Measurements from ENCODE around the gene SRRM5.
"Not testable (repeated sequence)": the region's sequence is repeated elsewhere in the genome, so short reads cannot be mapped to it uniquely, and the experiment has no call there.

SRRM5 gene

GRCh38 chr19:43633520-43633919 lies 21.6 kb downstream of the SRRM5 start:
- TF ChIP-seq POLR2A (IDR thresholded peaks at IDR 0.05; ENCODE audit: low read depth, low read length), result no peak
- DNase-seq (ENCODE audit: insufficient read length, low spot score), result no peak
- FAIRE-seq, result no peak

- DNase-seq (ENCODE audit: insufficient read length, low spot score) (no peak), FAIRE-seq (no peak)
- TF ChIP-seq POLR2A (IDR thresholded peaks at IDR 0.05; ENCODE audit: low read depth, low read length), result no peak
Observed at GRCh38 chr19:43634068-43634467, 22.2 kb downstream of the SRRM5 start.

DNA sequence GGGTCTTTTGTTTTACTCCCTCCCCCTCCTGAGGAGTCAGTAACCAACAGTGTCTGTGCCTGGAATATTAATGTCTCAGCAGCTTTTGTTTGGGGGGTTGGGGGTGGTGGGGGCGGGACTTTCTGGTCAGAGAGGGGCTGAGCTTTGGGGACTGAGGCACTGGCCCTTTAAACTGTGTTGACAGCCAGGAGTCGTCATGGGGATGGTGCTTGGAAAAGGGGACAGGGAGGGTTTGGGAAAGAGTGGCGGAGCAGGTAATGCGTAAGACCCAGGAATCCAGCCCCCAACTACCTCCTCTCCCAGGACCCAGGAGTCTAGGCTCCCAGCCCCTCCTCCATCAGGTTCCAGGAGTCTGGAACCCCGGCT lies 22.6 kb downstream of the SRRM5 start:
- TF ChIP-seq POLR2A (IDR thresholded peaks at IDR 0.05; ENCODE audit: low read depth, low read length), result no peak
- DNase-seq (ENCODE audit: insufficient read length, low spot score) (no peak), FAIRE-seq (no peak)

DNA sequence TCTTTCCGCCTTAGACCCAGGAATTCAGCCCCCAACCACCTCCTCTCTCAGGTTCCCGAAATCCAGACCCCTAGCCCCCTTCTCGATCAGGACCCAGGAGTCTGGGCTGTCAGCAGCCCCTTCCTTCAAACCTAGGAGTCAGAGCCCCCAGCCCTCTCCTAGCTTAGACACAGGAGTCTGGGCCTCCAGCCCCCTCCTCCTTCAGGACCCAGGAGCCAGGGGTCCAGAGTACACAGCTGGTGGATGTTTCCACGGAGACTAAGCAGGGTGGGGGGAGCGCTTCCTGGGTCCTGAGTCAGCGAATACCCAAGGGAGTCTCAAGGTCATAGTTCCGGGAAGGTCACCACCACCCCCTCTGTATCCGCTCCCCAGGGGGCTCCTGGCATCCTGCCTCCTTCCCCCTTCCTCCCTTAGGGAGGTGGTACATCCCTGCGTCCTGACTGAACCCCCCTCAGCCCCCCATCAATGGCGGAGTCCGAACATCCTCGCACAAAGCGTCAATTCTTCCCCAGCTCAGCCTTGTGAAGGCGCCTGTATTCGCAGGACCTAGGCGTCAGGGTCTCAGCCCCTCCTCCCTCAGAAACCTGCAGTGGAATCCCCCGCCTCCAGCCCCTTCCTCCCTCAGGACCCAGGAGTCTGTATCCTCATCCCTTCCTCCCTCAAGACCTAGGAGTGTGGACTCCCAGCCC lies 23.1 kb downstream of the SRRM5 start:
- TF ChIP-seq POLR2A (IDR thresholded peaks at IDR 0.05; ENCODE audit: low read depth, low read length), result no peak
- DNase-seq (ENCODE audit: insufficient read length, low spot score) (no peak), FAIRE-seq (no peak)

DNA sequence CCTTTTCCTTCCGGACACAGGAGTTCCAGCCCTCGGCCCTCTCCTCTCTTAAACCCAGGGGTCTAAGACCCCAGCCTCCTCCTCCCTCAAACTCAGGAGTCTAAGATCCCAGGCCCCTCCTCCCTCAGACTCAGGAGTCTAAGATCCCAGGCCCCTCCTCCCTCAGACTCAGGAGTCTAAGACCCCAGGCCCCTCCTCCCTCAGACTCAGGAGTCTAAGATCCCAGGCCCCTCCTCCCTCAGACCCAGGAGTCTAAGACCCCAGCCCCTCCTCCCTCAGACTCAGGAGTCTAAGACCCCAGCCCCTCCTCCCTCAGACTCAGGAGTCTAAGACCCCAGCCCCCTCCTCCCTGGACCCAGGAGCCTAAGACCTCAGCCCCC lies 23.7 kb downstream of the SRRM5 start:
- DNase-seq (ENCODE audit: insufficient read length, low spot score); FAIRE-seq: not testable (repeated sequence)

DNA sequence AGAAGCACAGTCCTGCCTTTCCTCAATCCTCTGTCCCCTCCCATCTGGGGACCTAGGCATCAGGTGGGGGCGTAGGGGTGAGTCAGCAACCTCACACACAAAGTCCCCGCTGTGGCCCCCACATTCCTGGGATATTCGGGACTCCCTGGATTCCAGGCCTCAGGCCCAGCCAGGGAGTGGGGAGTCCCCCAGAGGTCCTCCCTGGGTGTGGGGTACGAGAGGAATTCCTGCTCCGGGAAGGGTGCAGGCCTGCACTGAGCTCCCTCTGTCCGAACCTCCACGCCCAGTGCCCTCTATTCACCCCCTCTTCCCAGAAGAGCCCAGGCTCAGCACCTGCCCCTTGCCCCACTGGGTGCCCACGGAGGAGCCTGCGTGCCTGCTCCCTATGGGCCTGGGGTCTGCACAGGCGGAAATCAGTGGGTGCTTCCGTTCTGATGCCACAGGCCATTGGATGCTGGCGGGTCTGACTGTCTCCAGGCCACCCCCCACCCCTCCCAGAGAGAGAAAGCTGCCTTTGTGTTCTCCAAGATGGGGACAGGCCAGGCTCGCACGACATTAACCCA lies 24.3 kb downstream of the SRRM5 start:
- no peak for TF ChIP-seq POLR2A (IDR thresholded peaks at IDR 0.05; ENCODE audit: low read depth, low read length)
- FAIRE-seq (no peak), DNase-seq (ENCODE audit: insufficient read length, low spot score) (peak; percentile 78)

DNA sequence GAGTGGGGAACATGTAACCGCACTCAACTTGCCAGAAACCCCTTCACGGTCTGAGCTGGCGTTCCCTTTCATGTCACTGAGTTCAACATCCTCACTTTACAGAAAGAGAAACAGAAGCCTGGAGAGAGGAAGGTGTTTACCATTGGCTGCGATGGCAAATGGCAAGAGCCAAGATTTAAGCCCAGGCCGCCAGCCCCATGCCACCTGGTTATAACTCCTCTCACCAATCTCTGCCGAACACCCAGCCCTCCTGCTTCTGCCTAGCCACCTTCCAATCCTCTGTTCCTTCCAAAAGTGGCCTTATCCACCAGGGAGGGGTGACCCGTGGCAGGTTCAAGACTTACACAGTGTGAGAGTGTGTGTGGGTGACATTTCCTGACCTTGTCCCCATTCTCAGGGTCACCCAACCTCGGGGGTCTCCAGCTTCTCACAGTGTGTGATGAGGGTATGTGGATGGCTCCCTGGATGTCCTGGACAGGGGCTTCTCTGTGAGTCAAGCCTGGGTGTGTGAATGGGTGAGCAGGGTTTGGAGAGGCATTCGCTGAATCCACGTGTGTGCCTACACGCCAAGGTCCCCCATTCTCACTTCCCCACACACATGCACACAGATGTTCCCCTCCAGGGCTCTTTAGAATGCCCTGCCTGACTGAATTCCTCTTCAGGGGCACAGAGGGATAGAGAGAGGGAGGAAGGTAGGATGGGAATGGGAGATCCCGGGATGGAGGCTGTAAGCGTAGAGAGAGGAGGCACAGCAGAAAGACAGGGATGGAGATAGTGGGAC lies 26.5 kb downstream of the SRRM5 start:
- no peak for TF ChIP-seq POLR2A (IDR thresholded peaks at IDR 0.05; ENCODE audit: low read depth, low read length)
- no peak for DNase-seq (ENCODE audit: insufficient read length, low spot score)
- no peak for FAIRE-seq

GRCh38 chr19:43638995-43639518 lies 27.2 kb downstream of the SRRM5 start:
- DNase-seq (ENCODE audit: insufficient read length, low spot score), result no peak
- TF ChIP-seq POLR2A (IDR thresholded peaks at IDR 0.05; ENCODE audit: low read depth, low read length), result no peak
- FAIRE-seq, result no peak

DNA sequence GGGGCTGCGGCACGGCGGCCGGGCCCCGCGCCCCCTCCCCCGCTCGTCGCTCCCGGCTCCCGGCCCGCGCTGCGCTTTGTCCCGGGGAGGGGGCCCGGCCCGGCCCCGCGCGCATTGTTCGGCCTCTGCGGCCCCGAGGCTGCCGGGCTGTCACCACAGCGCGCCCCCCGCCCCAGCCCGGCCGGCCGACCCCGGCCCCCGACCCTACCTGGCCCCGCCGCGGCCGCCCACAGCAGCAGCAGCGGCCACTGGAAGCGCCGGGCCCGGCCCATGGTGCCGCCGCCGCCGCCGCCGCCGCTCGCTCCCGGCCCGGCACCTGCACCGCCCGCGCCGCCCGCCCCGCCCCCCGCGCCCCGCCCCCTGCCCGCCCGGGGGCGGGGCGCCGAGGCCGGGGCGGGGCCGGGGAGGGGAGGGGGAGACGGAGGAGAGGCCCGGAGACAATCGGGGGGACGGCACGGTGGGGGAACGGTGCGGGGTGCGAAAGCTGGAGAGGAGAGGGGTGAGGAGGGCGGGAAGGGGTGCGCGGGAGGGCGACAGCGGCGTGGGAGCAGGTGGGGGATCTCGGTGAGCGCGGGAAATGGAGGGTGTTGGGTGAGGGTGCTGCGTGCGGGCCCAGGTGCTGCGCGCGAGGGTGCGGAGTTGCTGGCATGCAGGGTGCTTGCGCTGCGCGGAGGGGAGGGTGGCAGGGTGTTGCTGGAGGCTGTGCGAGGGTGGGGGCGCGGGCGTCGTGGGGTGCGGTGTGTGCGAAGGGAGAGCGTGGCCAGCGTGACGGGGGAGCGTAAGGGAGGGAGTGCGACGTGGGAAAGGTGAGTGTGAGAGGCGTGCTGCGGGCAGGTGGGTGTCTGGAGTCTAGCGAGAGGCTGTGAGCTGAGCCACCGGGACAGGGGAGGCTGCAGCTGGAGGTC lies 27.9 kb downstream of the SRRM5 start, which contains the start of gene CADM4:
TSS of gene CADM4 (minus strand) at position 332 of the 905 bp plus-strand sequence. CDS start at position 272, 60 bp downstream.
- FAIRE-seq (no peak), DNase-seq (ENCODE audit: insufficient read length, low spot score) (no peak)
- no peak for TF ChIP-seq POLR2A (IDR thresholded peaks at IDR 0.05; ENCODE audit: low read depth, low read length)

- TF ChIP-seq POLR2A (IDR thresholded peaks at IDR 0.05; ENCODE audit: low read depth, low read length), result no peak
- FAIRE-seq, result no peak
- DNase-seq (ENCODE audit: insufficient read length, low spot score), result no peak
Observed at GRCh38 chr19:43640424-43640757, 28.5 kb downstream of the SRRM5 start.

GRCh38 chr19:43641333-43641732 lies 29.4 kb downstream of the SRRM5 start:
- TF ChIP-seq POLR2A (IDR thresholded peaks at IDR 0.05; ENCODE audit: low read depth, low read length), result no peak
- FAIRE-seq, result no peak

GRCh38 chr19:43642531-43642930 lies 30.6 kb downstream of the SRRM5 start:
- FAIRE-seq, result no peak
- no peak for DNase-seq (ENCODE audit: insufficient read length, low spot score)
- TF ChIP-seq POLR2A (IDR thresholded peaks at IDR 0.05; ENCODE audit: low read depth, low read length), result no peak

More at GRCh38 chr19:43641333-43641732, 29.4 kb downstream of the SRRM5 start:
- DNase-seq (ENCODE audit: insufficient read length, low spot score), result no peak

GRCh38 chr19:43643326-43643725 lies 31.4 kb downstream of the SRRM5 start:
- no peak for FAIRE-seq
- DNase-seq (ENCODE audit: insufficient read length, low spot score), result no peak
- no peak for TF ChIP-seq POLR2A (IDR thresholded peaks at IDR 0.05; ENCODE audit: low read depth, low read length)

DNA sequence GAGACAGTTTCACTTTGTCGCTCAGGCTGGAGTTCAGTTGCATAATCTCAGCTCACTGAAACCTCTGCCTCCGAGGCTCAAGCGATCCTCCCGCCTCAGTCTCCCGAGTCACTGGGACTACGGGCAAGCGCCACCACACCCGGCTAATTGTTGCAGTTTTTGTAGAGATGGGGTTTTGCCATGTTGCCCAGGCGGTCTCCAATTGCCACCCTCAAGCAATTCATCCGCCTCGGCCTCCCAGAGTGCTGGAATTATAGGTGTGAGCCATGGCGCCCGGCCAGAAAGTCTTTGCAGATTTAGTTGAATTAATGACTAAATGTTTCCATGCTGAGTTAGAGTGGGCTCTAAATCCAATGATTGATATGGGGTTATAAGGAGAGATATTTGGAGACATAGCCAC lies 32.3 kb downstream of the SRRM5 start:
- DNase-seq (ENCODE audit: insufficient read length, low spot score), result no peak
- FAIRE-seq, result no peak
- no peak for TF ChIP-seq POLR2A (IDR thresholded peaks at IDR 0.05; ENCODE audit: low read depth, low read length)

All from H54 (cell line).